Measurements from ENCODE around the gene MASP1. TPM values are rescaled to one million over a fixed set of nuclear protein-coding genes. Genes with fewer than 3 reads are reported as not detected.

Gene MASP1
- total and polyA plus RNA-seq, 2 experiments from 2014 or later: 1.6 to 3.0 TPM

DNA sequence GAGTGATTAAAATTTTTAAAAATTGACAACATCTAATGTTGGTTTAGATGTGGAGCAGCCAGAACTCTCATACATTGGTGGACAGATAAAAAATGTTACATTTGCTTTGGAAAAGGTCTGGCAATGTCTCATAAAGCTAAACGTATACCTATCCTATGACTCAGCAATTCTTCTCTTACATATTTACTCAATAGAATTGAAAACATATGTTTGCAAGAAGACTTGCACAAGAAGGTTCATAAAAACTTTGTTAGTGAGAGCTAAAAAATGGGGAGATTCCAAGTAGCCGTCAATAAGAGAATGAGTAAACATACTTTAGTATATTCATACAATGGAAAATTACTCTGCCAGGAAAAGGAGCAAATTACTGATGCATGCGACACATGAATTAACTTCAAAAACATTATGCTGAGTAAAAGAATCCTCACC is 30.0 kb downstream of the MASP1 start (continued):
- TF ChIP-seq, protein P1, sequence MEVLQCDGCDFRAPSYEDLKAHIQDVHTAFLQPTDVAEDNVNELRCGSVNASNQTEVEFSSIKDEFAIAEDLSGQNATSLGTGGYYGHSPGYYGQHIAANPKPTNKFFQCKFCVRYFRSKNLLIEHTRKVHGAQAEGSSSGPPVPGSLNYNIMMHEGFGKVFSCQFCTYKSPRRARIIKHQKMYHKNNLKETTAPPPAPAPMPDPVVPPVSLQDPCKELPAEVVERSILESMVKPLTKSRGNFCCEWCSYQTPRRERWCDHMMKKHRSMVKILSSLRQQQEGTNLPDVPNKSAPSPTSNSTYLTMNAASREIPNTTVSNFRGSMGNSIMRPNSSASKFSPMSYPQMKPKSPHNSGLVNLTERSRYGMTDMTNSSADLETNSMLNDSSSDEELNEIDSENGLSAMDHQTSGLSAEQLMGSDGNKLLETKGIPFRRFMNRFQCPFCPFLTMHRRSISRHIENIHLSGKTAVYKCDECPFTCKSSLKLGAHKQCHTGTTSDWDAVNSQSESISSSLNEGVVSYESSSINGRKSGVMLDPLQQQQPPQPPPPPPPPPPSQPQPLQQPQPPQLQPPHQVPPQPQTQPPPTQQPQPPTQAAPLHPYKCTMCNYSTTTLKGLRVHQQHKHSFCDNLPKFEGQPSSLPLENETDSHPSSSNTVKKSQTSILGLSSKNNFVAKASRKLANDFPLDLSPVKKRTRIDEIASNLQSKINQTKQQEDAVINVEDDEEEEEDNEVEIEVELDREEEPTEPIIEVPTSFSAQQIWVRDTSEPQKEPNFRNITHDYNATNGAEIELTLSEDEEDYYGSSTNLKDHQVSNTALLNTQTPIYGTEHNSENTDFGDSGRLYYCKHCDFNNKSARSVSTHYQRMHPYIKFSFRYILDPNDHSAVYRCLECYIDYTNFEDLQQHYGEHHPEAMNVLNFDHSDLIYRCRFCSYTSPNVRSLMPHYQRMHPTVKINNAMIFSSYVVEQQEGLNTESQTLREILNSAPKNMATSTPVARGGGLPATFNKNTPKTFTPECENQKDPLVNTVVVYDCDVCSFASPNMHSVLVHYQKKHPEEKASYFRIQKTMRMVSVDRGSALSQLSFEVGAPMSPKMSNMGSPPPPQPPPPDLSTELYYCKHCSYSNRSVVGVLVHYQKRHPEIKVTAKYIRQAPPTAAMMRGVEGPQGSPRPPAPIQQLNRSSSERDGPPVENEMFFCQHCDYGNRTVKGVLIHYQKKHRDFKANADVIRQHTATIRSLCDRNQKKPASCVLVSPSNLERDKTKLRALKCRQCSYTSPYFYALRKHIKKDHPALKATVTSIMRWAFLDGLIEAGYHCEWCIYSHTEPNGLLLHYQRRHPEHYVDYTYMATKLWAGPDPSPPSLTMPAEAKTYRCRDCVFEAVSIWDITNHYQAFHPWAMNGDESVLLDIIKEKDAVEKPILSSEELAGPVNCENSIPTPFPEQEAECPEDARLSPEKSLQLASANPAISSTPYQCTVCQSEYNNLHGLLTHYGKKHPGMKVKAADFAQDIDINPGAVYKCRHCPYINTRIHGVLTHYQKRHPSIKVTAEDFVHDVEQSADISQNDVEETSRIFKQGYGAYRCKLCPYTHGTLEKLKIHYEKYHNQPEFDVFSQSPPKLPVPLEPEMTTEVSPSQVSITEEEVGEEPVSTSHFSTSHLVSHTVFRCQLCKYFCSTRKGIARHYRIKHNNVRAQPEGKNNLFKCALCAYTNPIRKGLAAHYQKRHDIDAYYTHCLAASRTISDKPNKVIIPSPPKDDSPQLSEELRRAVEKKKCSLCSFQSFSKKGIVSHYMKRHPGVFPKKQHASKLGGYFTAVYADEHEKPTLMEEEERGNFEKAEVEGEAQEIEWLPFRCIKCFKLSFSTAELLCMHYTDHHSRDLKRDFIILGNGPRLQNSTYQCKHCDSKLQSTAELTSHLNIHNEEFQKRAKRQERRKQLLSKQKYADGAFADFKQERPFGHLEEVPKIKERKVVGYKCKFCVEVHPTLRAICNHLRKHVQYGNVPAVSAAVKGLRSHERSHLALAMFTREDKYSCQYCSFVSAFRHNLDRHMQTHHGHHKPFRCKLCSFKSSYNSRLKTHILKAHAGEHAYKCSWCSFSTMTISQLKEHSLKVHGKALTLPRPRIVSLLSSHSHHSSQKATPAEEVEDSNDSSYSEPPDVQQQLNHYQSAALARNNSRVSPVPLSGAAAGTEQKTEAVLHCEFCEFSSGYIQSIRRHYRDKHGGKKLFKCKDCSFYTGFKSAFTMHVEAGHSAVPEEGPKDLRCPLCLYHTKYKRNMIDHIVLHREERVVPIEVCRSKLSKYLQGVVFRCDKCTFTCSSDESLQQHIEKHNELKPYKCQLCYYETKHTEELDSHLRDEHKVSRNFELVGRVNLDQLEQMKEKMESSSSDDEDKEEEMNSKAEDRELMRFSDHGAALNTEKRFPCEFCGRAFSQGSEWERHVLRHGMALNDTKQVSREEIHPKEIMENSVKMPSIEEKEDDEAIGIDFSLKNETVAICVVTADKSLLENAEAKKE (CRISPR knock-in tag; IDR thresholded peaks at IDR 0.05): no peak
- no peak for TF ChIP-seq EZH2 (IDR thresholded peaks at IDR 0.05; ENCODE audit: low read depth, unreplicated experiment)
- no peak for TF ChIP-seq ZNF114 (CRISPR knock-in tag; IDR thresholded peaks at IDR 0.05)
- no peak for TF ChIP-seq ETS1 (IDR thresholded peaks at IDR 0.05)
- no peak for TF ChIP-seq POLR2AphosphoS5 (IDR thresholded peaks at IDR 0.05; ENCODE audit: low read depth)
- TF ChIP-seq, protein P2, sequence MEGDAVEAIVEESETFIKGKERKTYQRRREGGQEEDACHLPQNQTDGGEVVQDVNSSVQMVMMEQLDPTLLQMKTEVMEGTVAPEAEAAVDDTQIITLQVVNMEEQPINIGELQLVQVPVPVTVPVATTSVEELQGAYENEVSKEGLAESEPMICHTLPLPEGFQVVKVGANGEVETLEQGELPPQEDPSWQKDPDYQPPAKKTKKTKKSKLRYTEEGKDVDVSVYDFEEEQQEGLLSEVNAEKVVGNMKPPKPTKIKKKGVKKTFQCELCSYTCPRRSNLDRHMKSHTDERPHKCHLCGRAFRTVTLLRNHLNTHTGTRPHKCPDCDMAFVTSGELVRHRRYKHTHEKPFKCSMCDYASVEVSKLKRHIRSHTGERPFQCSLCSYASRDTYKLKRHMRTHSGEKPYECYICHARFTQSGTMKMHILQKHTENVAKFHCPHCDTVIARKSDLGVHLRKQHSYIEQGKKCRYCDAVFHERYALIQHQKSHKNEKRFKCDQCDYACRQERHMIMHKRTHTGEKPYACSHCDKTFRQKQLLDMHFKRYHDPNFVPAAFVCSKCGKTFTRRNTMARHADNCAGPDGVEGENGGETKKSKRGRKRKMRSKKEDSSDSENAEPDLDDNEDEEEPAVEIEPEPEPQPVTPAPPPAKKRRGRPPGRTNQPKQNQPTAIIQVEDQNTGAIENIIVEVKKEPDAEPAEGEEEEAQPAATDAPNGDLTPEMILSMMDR (conservative IDR thresholded peaks at IDR 0.05; ENCODE audit: low read depth in 2 of 2): no peak

- peaks cover 4% of the 10 kb centered on the region; the same call in 1 of the 2 replicates for H3K9me2 ChIP-seq (ENCODE audit: insufficient read depth)
- H4K20me1 ChIP-seq (replicated peaks; ENCODE audit: insufficient read depth): no peaks in the 10 kb centered on the region
- H2AFZ ChIP-seq: no peak overlapping the region
- TF ChIP-seq ZNF331 (CRISPR knock-in tag; IDR thresholded peaks at IDR 0.05; ENCODE audit: low read depth) (no peak), NANOG (IDR thresholded peaks at IDR 0.05; ENCODE audit: borderline replicate concordance) (no peak)
- TF ChIP-seq, protein P2 (conservative IDR thresholded peaks at IDR 0.05; ENCODE audit: low read depth in 2 of 2): peak; percentile 63 to 69
- H3K27me3 Mint-ChIP-seq (ENCODE audit: insufficient read depth, low read depth, poor library complexity): peaks cover 2% of the 10 kb centered on the region
- H3F3A ChIP-seq (replicated peaks; ENCODE audit: low read depth): no peaks in the 10 kb centered on the region
- ATAC-seq: no peak
- H3K27ac ChIP-seq (ENCODE audit: low read depth): no peak overlapping the region
- H3K4me3 Mint-ChIP-seq: no peak overlapping the region
- H3K36me3 Mint-ChIP-seq (ENCODE audit: low read depth): no peaks in the 10 kb centered on the region
- no peak overlapping the region for H3K4me2 ChIP-seq
- H3K4me1 ChIP-seq (ENCODE audit: insufficient read depth): peaks cover 4% of the 10 kb centered on the region; the same call in 1 of the 2 replicates
- H3K4me3 ChIP-seq: no peak overlapping the region
- H3K79me2 ChIP-seq (replicated peaks; ENCODE audit: insufficient read depth): no peaks in the 10 kb centered on the region
- H3K9me3 Mint-ChIP-seq: no peaks in the 10 kb centered on the region
- H3K36me3 ChIP-seq (ENCODE audit: insufficient read depth): no peaks in the 10 kb centered on the region
- DNase-seq (ENCODE audit: low spot score): peak; percentile 32
- no peak overlapping the region for H3K27ac Mint-ChIP-seq
- H3K4me1 Mint-ChIP-seq: peaks cover 2% of the 10 kb centered on the region; the same call in 2 of the 3 replicates
- H3K27me3 ChIP-seq (ENCODE audit: insufficient read depth): no peaks in the 10 kb centered on the region
Observed at GRCh38 chr3:187259171-187259570, 32.4 kb downstream of the MASP1 start.
